HL-60/S4 treated with retinoic acid at 250 ng/mL for 4 days and 3 days (cell line): ENCODE results near the gene PLCXD1.
"Not testable (repeated sequence)": the region's sequence is repeated elsewhere in the genome, so short reads cannot be mapped to it uniquely, and the experiment has no call there.

ENCODE experiments used
- in situ Hi-C: fragments of 300-500 bp; cut with MboI; formaldehyde crosslinking; loops from 2 replicates; pipeline ENCODE4 v1.7.0; 2022; ENCODE audit warnings: low sequenced_read_pairs

The PLCXD1 gene

GRCh38 chrX:291411-291901 is 10.3 kb downstream of the PLCXD1 start:
- in situ Hi-C loops, result no loop called here

GRCh38 chrX:292900-293897 is 12.0 kb downstream of the PLCXD1 start:
- in situ Hi-C loops, result no loop called here

- in situ Hi-C loops, result no loop called here
Measured at GRCh38 chrX:295136-295535, 14.0 kb downstream of the PLCXD1 start.

GRCh38 chrX:298993-299392 is 17.8 kb downstream of the PLCXD1 start:
- in situ Hi-C loops, result no loop called here

- in situ Hi-C loops, result no loop called here
Measured at GRCh38 chrX:300334-300733, 19.2 kb downstream of the PLCXD1 start.

GRCh38 chrX:302975-303374 is 21.8 kb downstream of the PLCXD1 start:
- in situ Hi-C loops, result no loop called here

GRCh38 chrX:305781-306613 is 24.8 kb downstream of the PLCXD1 start:
- in situ Hi-C loops, result not testable (repeated sequence)

- in situ Hi-C loops, result not testable (repeated sequence)
Measured at GRCh38 chrX:306614-307251, 25.6 kb downstream of the PLCXD1 start.

- in situ Hi-C loops, result no loop called here
Measured at GRCh38 chrX:307261-308111, 26.3 kb downstream of the PLCXD1 start.

- in situ Hi-C loops, result no loop called here
Measured at GRCh38 chrX:308821-309520, 27.8 kb downstream of the PLCXD1 start.

- in situ Hi-C loops, result no loop called here
Measured at GRCh38 chrX:310621-311155, 29.5 kb downstream of the PLCXD1 start.

GRCh38 chrX:311156-312129 is 30.3 kb downstream of the PLCXD1 start:
- in situ Hi-C loops, result no loop called here

- in situ Hi-C loops, result no loop called here
Measured at GRCh38 chrX:312621-313331, 31.6 kb downstream of the PLCXD1 start.

- in situ Hi-C loops, result no loop called here
Measured at GRCh38 chrX:313546-313945, 32.4 kb downstream of the PLCXD1 start.

- in situ Hi-C loops, result no loop called here
Measured at GRCh38 chrX:314049-314448, 32.9 kb downstream of the PLCXD1 start.

GRCh38 chrX:314781-315595 is 33.8 kb downstream of the PLCXD1 start:
- in situ Hi-C loops, result no loop called here
